HG03066 (cell line): ENCODE data around the gene CPPED1.
"Not testable (repeated sequence)": the region's sequence is repeated elsewhere in the genome, so short reads cannot be mapped to it uniquely, and the experiment has no call there.

Source experiments
- ATAC-seq: cut with Tn5 transposase; IDR thresholded peaks from one replicate; pipeline ENCODE4 v1.9.1; 2021; ENCODE audit warnings: low read depth; ENCODE audit not compliant: unreplicated experiment

Gene CPPED1

DNA sequence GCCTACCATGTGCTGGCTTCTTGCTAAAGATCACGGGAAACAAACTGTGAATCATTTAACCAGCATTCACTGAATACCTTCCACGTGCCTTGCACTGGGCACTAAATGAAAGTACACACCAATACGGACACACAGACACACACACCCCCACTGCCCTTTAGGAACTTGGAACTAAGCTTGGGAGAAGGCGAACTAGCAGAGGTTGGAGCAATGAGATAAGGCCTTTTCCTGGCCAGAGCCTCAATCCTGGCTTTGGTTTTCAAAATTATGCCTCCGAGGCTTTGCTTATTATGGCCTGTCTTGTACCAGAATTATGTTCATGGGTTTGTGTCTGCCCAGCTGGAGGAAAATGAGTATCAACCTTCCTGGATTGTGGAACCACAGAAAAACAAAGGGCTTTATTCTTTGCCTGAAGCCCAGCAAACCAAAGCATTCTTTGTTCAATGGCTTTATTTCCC, 32.3 kb downstream of the CPPED1 start:
- no peak for ATAC-seq

DNA sequence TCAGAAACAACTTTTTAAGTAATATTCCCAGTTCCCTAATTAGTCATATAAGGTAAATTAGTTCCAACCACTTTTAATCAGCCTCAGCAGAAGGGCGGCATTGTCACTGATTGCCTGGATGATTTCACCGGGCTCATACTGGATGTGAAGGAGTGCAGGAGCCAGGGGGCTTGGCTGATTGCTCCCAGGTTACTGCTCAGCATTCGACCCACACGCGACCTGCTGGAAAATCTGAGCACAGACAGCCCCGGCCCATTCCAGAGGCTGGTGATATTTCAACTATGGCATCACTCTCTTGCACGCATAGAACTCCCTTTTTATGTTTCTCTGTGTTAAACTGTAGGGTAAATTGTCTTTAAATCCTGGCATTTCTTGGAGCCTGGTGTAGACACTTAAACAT, 34.2 kb downstream of the CPPED1 start:
- ATAC-seq, result no peak

DNA sequence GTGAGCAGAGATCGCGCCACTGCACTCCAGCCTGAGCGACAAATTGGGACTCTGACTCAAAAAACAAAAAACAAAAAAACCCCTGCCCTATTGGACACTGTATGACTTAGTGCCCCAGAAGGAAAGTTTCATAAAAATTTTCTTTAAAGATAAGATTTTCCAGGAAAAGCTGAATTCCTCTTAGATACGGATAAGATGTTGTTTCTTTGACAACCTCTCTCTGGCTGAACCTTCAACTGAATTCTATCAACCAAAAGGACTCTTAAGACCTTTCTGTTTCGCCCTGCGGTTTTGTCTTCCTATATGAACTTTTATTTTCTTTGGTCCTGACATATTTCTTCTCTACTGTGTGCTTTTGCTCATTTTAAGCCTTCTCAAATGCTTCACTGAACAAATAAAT, 35.8 kb downstream of the CPPED1 start:
- ATAC-seq, result no peak

DNA sequence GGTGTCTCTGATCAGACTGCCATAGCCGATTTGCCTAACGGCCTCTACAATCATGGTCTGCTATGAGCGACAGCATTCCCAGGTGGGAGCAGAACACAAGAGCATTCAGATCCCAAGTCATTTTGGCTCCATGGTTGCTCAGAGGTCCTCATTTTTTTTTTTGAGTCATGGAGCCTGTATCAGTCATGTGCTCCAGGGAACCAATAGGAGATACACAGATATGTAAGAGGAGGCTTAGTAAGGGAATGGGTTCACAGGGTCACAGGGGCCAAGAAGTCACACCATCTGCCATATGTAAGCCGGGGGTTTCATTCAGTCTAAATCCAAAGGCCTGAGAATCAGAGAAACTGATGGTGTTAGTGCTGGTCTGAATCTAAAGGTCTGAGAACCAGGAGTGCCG, 36.8 kb downstream of the CPPED1 start:
- ATAC-seq, result no peak

DNA sequence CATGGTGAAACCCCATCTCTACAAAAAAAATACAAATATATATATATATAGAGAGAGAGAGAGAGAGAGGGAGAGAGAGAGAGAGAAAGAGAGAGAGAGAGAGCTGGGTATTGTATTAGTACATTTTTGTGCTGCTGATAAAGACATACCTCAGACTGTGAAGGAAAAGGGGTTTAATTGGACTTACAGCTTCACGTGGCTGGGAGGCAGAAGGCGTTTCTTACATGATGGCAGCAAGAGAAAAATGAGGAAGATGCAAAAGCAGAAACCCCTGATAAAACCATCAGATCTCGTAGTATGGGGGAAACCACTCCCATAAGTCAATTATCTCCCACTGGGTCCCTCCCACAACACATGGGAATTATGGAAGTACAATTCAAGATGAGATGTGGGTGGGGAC, 37.5 kb downstream of the CPPED1 start:
- not testable (repeated sequence) for ATAC-seq

DNA sequence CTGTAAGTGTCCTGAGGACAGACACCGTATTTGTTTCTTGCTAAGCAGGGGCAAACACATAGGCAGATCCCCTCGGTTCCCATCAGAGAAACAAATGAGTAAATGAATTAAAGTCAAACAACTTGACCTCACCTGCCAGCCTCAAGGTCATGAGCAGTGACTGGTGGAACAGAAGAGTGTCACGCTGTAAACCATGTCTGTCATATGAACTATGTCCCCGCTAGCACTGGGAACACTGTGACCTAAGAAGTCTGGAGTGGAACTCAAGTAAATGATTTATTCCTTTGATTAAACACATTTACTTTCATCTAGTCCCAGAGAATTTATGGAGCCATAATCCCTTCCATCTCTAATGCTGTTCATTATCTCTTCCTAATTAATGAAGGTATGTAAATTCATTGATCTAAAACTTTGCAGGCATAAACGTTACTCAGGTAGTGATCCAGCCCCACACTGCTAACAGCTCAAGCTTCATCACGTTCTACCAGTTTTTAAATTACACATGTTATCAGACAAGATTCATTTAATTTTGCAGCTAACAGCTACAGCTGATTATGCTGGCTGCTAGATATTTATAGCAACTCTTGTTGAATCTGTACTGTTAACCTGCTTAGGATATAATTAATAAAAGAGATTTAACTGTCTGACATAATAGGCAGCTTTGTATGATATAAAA, 38.7 kb downstream of the CPPED1 start:
- ATAC-seq, result no peak

DNA sequence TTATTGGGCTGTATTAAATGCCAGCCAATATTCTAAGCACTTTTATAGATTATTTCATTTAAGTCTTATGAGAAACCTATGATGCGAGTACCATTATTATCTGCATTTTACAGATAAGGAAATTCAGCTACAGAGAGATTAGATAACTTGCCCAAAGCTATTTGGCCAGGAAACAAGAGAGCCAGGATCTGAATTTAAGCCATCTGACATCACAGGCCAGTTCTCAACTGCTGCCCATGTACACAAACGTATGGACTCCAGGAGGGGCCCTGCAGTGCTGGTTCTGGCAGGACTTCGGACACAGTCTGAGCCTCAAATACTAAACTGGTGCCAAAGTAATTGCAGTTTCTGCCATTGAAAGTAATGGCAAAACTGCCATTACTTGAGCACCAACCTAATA, 40.2 kb downstream of the CPPED1 start:
- ATAC-seq, result no peak

DNA sequence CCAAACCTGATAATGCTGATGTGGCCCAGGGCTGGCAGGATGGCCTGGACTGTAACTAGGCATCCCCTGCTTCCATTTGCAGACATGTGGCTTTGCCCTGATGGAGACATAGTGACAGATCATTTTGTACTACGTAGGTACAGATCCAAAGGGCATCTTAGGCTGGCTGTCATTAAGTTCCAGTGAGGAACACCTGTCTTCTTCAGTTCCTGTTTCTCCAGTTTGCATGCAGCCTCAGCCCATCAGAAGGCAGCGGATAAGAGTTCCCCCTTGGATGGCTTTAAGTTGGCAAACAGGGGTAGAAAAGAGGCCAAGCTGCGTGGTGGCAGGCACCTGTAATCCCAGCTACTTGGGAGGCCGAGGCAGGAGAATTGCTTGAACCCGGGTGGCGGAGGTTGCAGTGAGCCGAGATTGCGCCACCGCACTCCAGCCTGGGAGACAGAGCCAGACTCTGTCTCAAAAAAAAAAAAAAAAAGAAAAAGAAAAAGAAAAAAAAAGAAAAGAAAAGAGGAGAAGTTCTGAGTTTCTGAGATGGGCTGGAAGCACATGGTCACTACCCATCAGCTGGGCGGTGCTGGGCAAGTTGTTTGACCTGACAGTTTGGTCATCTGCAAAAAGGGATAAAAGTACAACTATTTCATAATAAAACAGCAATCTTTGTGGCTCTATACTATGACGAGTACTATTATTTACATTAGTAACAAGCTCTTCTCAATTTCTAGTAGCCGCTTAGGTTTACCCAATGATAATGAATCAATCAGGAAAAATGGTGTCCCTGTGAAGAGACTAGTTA, 42.7 kb downstream of the CPPED1 start:
- ATAC-seq, result no peak

DNA sequence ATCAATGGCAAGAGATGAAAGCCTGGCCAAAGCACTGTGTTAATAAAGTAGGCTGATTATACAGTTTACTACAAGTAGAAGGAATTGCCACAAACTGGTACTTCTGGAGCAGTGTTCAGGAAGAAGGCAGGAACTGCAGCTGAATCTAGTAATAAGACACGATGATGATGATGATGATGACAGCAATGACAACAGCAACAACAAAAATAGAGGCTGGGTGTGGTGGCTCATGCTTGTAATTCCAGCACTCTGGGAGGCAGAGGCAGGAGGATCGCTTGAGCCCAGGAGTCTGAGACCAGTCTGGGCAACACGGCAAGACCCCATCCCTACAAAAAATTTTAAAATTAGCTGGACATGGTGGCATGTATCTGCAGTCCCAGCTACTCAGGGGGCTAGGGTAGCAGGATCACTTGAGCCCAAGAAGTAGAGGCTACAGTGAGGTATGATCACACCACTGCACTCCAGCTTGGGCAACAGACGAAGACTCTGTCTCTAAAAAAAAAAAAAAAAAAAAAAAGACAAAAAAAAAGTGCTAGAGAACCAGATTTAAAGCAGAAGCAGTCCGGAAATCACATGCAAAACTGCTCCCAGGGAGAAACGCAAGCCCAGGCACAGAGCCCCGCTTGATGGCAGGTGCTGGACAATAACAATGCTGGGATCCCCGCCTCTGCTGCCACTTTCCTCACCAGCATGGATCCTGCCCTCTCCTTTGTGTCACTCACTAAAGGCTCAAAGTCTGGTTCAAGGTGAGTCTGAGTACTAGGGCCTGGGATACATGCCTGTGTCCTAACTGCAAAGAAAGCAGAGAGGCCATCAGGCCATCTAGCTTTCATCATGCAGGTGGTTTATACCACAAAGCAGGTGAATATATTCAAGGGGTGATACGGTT, 44.8 kb downstream of the CPPED1 start:
- no peak for ATAC-seq

DNA sequence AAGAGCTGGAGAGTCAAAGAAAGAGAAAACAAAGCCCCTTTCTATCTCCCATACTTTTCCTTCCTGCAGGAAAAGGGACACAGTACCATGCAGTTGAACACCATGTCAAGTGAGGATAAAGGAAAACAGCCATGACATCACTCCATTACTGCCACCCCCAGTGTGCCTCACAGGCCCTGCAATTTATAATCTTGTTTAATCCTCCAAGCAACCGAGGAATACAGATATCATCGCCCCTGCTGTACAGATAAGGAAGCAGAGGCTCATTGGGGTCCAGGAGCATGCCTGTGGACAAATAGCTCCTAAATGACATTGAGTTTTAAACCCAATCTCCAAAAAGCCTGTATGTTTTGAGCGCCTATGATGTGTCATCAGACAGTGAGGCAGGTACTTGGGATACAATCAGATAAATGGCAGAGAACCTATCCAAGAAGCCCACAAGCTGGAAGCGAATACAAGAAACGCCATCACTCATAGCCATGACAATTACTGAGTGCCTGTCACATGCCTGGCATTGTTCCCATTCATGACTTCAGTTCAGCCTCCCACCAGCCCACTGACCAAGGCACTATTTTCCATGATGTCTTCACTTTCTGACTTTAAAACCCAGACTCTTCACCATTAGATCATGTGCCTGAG, 45.5 kb downstream of the CPPED1 start:
- ATAC-seq, result no peak

DNA sequence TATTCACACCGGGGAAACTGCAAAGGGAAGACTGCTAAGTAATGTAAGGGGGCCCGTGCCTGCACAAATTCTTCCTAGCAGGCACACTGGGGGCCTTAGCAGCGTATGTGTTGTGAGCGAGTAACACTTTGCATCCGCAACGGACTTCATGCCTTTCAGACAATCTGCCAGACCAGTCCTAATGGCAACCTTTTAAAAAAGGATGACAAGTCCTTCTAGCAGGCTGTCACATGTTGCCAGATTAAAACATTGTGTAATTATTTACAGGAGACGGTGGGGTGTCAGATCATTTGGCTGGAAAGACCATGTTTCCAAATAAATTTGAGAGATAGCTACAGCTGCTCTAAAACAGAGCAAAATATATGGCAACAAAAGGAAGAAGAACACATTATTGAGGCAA, 46.1 kb downstream of the CPPED1 start:
- no peak for ATAC-seq

DNA sequence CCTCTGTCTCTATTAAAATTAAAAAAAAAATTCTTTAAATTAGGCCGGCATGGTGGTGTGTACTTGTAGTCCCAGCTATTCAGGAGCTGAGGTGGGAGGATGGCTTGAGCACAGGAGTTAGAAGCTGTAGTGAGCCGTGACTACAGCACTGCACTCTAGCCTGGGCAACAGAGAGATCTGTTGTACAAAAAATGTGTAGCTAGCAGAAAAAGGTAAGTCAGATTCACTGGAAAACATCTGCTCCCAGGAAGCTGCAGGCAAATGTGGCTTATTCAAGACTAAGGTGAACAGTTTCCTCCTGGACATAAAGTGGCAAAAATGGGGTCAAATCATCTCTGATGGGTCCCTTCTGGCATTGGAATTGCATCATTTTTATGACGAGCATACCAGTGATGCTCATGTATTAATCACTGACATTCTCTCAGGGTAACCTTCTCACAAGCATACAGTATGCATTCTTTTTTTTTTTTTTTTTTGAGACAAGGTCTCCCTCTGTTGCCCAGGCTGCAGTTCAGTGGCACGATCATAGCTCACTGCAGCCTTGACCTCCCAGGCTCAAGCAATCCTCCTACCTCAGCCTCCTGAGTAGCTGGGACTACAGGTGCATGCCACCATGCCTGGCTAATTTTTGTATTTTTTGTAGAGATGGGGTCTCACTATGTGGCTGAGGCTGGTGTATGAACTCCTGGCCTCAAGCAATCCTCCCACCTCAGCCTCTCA, 48.7 kb downstream of the CPPED1 start:
- ATAC-seq, result no peak

DNA sequence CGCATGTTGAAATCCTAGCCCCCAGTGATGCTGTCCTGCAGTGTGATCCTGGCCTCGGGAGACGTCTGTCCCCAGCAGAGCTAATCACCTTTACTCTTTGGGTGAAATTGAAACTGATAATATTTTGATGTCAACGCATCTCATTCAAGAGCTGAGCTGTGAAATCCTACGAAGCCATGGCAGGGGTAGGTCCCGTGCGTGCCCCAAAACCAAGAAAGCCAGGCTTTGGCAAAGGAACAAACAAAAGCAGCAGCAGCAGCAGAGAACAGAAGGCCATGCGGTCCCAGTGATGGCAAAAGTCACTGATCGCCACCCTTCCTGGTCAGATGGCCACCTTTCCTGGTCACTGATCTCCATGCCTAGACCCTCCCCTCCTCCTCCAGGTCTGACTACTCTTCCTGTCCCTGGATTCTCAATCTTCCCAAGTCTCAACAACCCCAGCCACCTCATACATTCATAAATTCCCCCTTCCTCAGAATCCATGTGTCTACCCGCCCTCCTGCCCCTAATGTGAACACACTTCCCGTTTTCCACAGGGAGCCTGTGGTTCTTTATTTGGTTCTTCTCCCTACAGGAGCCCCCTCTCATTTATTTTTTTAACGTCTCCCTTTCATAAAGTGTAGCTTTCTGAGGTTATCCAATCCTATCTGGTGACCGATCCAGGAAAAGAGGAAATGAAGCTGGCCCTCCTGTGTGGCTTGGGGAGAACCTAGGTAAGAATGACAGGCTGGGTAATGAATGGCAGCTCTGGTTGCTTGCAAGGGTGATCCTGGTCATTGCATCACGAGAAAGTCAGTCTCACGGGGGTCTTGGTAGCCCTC, 50.3 kb downstream of the CPPED1 start:
- ATAC-seq, result no peak

DNA sequence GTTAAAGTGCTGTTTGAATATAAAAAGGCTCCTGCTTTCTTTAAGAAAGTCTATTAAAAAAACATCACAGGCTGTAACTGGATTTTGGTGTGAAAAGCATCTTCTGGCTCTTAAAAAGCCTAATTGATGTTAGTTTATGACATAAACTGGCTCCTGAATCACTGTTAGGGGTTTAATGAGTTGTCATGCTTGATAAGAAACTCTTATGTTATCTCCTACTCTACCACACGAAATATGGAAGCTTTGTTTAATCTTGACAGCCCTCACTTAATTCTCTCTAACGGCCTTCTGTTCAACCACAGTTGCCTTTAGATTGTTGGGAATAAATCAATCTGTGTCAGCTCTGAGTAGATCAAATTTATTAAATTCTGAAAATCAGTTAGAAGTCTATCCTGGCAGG, 51.5 kb downstream of the CPPED1 start:
- ATAC-seq, result no peak

DNA sequence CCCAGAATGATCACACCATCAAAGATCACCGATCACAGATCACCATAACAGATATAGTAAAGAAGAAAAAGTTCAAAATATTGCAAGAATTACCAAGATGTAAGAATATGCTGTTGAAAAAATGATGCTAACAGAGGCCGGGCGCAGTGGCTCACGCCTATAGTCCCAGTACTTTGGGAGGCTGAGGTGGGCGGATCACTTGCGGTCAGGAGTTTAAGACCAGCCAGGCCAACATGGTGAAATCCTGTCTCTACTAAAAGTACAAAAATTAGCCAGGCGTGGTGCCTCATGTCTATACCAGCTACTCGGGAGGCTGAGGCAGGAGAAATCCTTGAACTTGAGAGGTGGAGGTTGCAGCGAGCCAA, 53.2 kb downstream of the CPPED1 start:
- no peak for ATAC-seq

DNA sequence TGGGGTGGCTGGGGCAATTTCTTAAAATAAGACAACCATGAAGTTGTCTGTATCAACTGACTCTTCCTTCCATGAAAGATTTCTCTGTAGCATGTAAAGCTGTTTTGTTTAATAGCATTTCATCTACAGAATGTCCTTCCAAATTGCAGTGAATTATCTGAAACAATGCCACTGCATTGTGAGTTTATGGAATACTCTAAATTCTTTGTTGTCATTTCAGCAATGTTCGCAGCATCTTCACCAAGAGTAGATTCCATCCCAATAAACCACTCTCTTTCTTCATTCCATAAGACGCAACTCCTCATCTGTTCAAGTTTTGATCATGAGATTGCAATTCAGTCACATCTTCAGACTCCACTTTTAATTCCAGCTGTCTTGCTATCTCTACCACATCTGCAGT, 54.6 kb downstream of the CPPED1 start:
- ATAC-seq, result no peak

DNA sequence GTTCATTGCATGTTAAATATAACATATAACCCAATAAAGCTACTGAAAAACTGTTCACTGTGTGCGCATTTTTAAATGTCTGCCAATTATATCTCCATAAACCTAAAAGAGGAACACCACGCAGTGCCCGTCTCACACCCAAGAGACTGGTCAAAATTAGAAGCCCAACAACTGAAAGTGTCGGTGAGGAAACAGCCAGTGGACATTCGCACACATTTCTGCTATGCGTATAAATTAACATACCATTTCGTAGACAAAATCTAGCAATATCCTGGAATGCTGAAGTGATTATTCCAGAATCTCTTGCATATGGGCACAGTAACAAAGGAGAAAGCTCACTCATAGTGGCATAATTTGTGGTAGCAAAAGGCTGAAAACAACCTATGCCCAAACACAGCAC, 55.9 kb downstream of the CPPED1 start:
- ATAC-seq, result no peak

DNA sequence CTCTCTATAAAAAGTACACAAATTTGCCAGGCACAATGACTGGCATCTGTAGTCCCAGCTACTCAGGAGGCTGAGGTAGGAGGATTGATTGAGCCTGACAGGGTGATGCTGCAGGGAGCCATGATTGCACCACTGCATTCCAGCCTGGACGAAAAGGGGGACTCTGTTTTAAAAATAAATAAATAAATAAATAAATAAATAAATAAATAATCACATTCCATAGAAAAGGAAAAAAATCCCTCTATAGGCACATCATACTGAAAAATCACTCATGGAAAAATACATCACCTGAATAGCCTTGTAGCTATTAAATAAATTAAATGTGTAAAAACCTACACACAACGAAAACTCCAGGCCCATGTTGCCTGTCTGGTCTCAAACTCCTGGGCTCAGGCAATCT, 56.4 kb downstream of the CPPED1 start:
- no peak for ATAC-seq

DNA sequence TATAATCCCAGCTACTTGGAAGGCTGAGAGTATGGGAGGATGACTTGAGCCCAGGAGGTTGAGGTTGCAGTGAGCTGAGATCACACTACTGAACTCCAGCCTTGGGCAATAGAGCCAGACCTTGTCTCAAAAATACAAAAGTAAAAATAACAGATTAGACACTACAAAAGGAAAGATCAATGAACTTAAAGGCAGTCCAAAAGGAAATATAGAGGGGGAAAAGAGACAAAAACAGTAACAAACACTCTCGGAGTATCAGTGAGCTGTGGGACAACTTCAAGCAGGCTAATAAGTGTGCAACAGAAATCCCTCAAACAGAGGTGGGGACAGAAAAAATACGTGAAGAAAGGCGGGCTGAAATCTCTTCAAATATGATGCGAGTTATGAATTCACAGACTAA, 58.8 kb downstream of the CPPED1 start:
- no peak for ATAC-seq
